HCT116 (cell line): ENCODE measurements around the gene SPHK1. TPM values are rescaled to one million over a fixed set of nuclear protein-coding genes. Genes with fewer than 3 reads are reported as not detected.

ENCODE experiments used
- ATAC-seq: fragments of 200-7000 bp; cut with Tn5 transposase; 2 replicates; pipeline ENCODE4 v1.9.1; 2020; ENCODE audit warnings: mild to moderate bottlenecking, moderate library complexity
- BruUV-seq: library from RNA; stranded (reverse); fragments of 400-500 nt; replicated peaks from 2 replicates; lab custom pipeline; 2021; lab: Mats Ljungman, UMichigan
- CTCF ChIA-PET: fragments of 300-600 bp; sonication (Branson Sonifier 250); formaldehyde crosslinking; loops from one replicate; lab custom pipeline; 2021; ENCODE audit warnings: antibody characterized with exemption; lab: Charles Lee
- POLR2A ChIA-PET: fragments of 300-600, 350-600 bp; sonication (Branson Sonifier 250); formaldehyde crosslinking; loops from one replicate; lab custom pipeline; 2021; ENCODE audit warnings: antibody characterized with exemption; lab: Charles Lee
- RAD21 ChIA-PET, 2 experiments: fragments of 300-600 bp; sonication (Branson Sonifier 250); formaldehyde crosslinking; loops; one replicate each; lab custom pipeline; 2023; ENCODE audit warnings: low total read pairs in 2 of 2; ENCODE audit not compliant: uncharacterized antibody in 2 of 2, unreplicated experiment in 2 of 2, low non-redundant PET in 1 of 2; lab: Charles Lee
- DNase-seq: peaks from one replicate; pipeline ENCODE4 v3.0.0-alpha.2; 2010; ENCODE audit warnings: low read depth, low spot score
- H2AFZ ChIP-seq: fragments of 200-600 bp; shearing (Covaris generic), sonication (generic); 2 replicates; pipeline ENCODE4 v1.6.1; 2017; ENCODE audit warnings: low read depth, mixed run types, mixed read lengths, antibody characterized with exemption, low read length; ENCODE audit not compliant: poor library complexity, severe bottlenecking
- H3K27ac ChIP-seq: 2 replicates; pipeline ENCODE4 v1.5.1; 2012; ENCODE audit warnings: low read depth, low read length
- H3K27me3 ChIP-seq: fragments of 200-600 bp; sonication (generic); 2 replicates; pipeline ENCODE4 v1.6.1; 2016; ENCODE audit warnings: mixed run types, low read length, mixed read lengths; ENCODE audit not compliant: insufficient read depth
- H3K36me3 ChIP-seq, 2 experiments: fragments of 200-500 bp in 1 of 2; fragments of 200-600 bp in 1 of 2; sonication (Bioruptor generic) in 1 of 2; sonication (generic) in 1 of 2; 2 replicates each; pipeline versions ENCODE4 v1.5.1 to v1.6.1; 2014 to 2016; ENCODE audit warnings: low read length in 2 of 2, inconsistent platforms in 1 of 2, mixed read lengths in 1 of 2, mixed run types in 1 of 2; ENCODE audit not compliant: insufficient read depth in 2 of 2, control insufficient read depth in 1 of 2
- H3K4me1 ChIP-seq, 2 experiments: fragments of 200-600 bp in 1 of 2; sonication (generic) in 1 of 2; 2 replicates each; pipeline versions ENCODE4 v1.5.1 to v1.6.1; 2012 to 2017; ENCODE audit warnings: low read length in 2 of 2, inconsistent platforms in 1 of 2, mild to moderate bottlenecking in 1 of 2, mixed read lengths in 1 of 2, mixed run types in 1 of 2, moderate library complexity in 1 of 2; ENCODE audit not compliant: insufficient read depth in 2 of 2, control insufficient read depth in 1 of 2
- H3K4me2 ChIP-seq: fragments of 200-600 bp; sonication (generic); 2 replicates; pipeline ENCODE4 v1.6.1; 2017; ENCODE audit warnings: mixed run types, low read length, mixed read lengths
- H3K4me3 ChIP-seq, 2 experiments: fragments of 200-600 bp in 1 of 2; sonication (generic) in 1 of 2; replicated peaks in 1 of 2; 2 replicates each; pipeline ENCODE4 v1.5.1; 2011 to 2016; ENCODE audit warnings: low read length in 2 of 2, control low read depth in 1 of 2, low read depth in 1 of 2, mild to moderate bottlenecking in 1 of 2, mixed read lengths in 1 of 2, mixed run types in 1 of 2
- H3K79me2 ChIP-seq: fragments of 200-600 bp; sonication (generic); 2 replicates; pipeline ENCODE4 v1.6.1; 2017; ENCODE audit warnings: mild to moderate bottlenecking, mixed run types, low read length, moderate library complexity, mixed read lengths; ENCODE audit not compliant: insufficient read depth
- H3K9ac ChIP-seq: fragments of 200-600 bp; sonication (generic); 2 replicates; pipeline ENCODE4 v1.6.1; 2016; ENCODE audit warnings: low read length, mixed read lengths
- H3K9me2 ChIP-seq: fragments of 200-600 bp; sonication (generic), shearing (Covaris generic); 2 replicates; pipeline ENCODE4 v1.6.1; 2017; ENCODE audit warnings: mixed run types, mild to moderate bottlenecking, moderate library complexity; ENCODE audit not compliant: insufficient read depth
- H3K9me3 ChIP-seq, 2 experiments: fragments of 200-500 bp in 1 of 2; fragments of 200-600 bp in 1 of 2; sonication (Bioruptor generic) in 1 of 2; sonication (generic) in 1 of 2; 2 replicates each; pipeline ENCODE4 v1.6.1; 2014 to 2017; ENCODE audit warnings: low read length in 2 of 2, mixed read lengths in 2 of 2, inconsistent platforms in 1 of 2, low read depth in 1 of 2, mild to moderate bottlenecking in 1 of 2, mixed run types in 1 of 2, moderate library complexity in 1 of 2; ENCODE audit not compliant: control insufficient read depth in 1 of 2, insufficient read depth in 1 of 2
- H4K20me1 ChIP-seq: fragments of 200-600 bp; sonication (generic), shearing (Covaris generic); 2 replicates; pipeline ENCODE4 v1.6.1; 2017; ENCODE audit warnings: mixed run types, mild to moderate bottlenecking, moderate library complexity; ENCODE audit not compliant: insufficient read depth
- CTCF ChIP-seq, 3 experiments: fragments of 200-600 bp in 1 of 3; sonication (generic) in 1 of 3; IDR thresholded peaks in 2 of 3; conservative IDR thresholded peaks in 1 of 3; 2 replicates each; pipeline ENCODE4 v1.5.1; 2012 to 2017; ENCODE audit warnings: low read depth in 2 of 3, low read length in 2 of 3, antibody characterized with exemption in 1 of 3, borderline replicate concordance in 1 of 3, control low read depth in 1 of 3, mild to moderate bottlenecking in 1 of 3, mixed read lengths in 1 of 3, mixed run types in 1 of 3, moderate library complexity in 1 of 3; ENCODE audit not compliant: insufficient read depth in 1 of 3
- intact Hi-C: fragments of 100-400 bp; cut with micrococcal nuclease; formaldehyde crosslinking; loops from 2 replicates; pipeline ENCODE4 v1.10.0; 2022
- total RNA-seq: library from RNA; stranded (reverse); gene quantifications from one replicate; pipeline ENCODE4 v1.2.1, GENCODE V29; 2021; ENCODE audit not compliant: unreplicated experiment
- TF ChIP-seq, protein P1 (sequence below): IDR thresholded peaks from 2 replicates; pipeline ENCODE4 v1.6.1; 2012

SPHK1 gene
- total RNA-seq, 1 experiment from 2014 or later = 4.6 TPM

DNA sequence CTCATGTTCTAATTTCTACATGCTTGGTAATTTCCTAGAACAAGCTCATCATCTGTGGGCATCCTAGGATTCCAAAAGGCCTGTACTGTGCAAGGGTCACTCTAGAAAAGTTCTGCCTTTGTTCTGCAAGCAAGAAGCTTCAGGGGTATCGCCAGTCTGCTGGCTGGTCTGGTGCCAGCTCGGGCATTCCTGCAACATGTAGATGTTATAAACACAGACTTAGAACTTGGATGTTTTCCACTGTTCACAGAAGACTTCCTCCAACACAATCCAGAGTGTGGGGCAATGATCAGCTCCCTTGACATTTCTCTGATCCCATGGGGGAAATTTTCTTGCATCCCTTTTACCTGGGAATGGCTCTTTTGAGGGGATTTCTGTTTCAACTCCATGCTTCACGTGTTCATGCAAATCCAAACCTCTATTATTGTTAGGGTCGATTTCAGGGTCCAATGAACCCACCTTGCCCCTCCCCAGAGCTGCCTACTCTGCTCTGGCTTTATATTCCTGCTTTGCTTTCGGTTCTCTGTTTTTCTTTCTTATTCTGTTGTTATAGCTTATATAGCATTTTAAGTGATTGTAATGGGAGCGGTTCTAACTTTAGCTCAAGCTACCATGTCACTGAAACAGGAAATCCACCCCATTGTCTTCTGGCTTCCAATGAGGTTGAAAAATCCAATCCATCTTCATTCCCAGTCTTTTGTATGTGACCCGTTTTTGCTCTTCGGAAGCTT, 43.3 kb downstream of the SPHK1 start:
- no peak overlapping the region for H3K4me2 ChIP-seq

More for the DNA sequence above, 43.3 kb downstream of the SPHK1 start:
- TF ChIP-seq, protein P1, sequence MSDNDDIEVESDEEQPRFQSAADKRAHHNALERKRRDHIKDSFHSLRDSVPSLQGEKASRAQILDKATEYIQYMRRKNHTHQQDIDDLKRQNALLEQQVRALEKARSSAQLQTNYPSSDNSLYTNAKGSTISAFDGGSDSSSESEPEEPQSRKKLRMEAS = no peak
- no peak for TF ChIP-seq CTCF (IDR thresholded peaks at IDR 0.05 in 2 of 3, conservative IDR thresholded peaks at IDR 0.05 in 1 of 3; ENCODE audit: borderline replicate concordance in 1 of 3, insufficient read depth in 1 of 3, low read depth in 2 of 3, low read length in 2 of 3)
- Histone ChIP-seq H3K27me3 (no peaks in the 10 kb centered on the region), H3K27ac (no peak overlapping the region), H3K79me2 (peaks cover 87% of the 10 kb centered on the region), H3K9ac (no peak overlapping the region), H3K9me3 (no peaks in the 10 kb centered on the region), H4K20me1 (peaks cover 12% of the 10 kb centered on the region; the same call in 1 of the 2 replicates), H2AFZ (no peak overlapping the region), H3K36me3 (no peaks in the 10 kb centered on the region), H3K4me3 (no peak overlapping the region), H3K4me1 (no peaks in the 10 kb centered on the region), H3K9me2 (no peaks in the 10 kb centered on the region)
- ChIA-PET RAD21 (no interaction called here), POLR2A (no interaction called here), CTCF (interaction anchor here (0.7 to 1.7 kb wide), 3 partner anchors 19 to 79 kb away, joined by 3 to 5 read pairs (median 5); no protein-coding TSS in a partner anchor)
- intact Hi-C loops = no loop called here
- no peak for ATAC-seq
- BruUV-seq = no TSS peak
- DNase-seq = no peak
